Liver (tissue), 3 donors: ENCODE data around the gene VASH2.

Experiments
- CTCF ChIP-seq: fragments of 150-350 bp; IDR thresholded peaks from 2 replicates; pipeline ENCODE4 v1.5.1; 2017; ENCODE audit warnings: improper control_type of control experiment, low read depth, low read length; ENCODE audit not compliant: missing input control
- HNF4A ChIP-seq, 2 donors: conservative IDR thresholded peaks; 2 replicates each; pipeline ENCODE4 v1.6.1; 2016; ENCODE audit warnings: antibody characterized with exemption in 2 of 2, mild to moderate bottlenecking in 2 of 2
- MAX ChIP-seq: IDR thresholded peaks from 2 replicates; pipeline ENCODE4 v1.6.1; 2016; ENCODE audit warnings: antibody characterized with exemption
- RAD21 ChIP-seq, 2 donors: IDR thresholded peaks; 2 replicates each; pipeline ENCODE4 v1.6.1; 2016; ENCODE audit warnings: antibody characterized with exemption in 2 of 2, mild to moderate bottlenecking in 2 of 2
- REST ChIP-seq: IDR thresholded peaks from 2 replicates; pipeline ENCODE4 v1.6.1; 2016; ENCODE audit warnings: antibody characterized with exemption, mild to moderate bottlenecking
- RXRA ChIP-seq, 2 donors: IDR thresholded peaks; 2 replicates each; pipeline ENCODE4 v1.6.1; 2017 to 2018; ENCODE audit warnings: antibody characterized with exemption in 2 of 2, mild to moderate bottlenecking in 1 of 2
- SP1 ChIP-seq: IDR thresholded peaks from 2 replicates; pipeline ENCODE4 v1.6.1; 2018; ENCODE audit warnings: antibody characterized with exemption, mild to moderate bottlenecking
- TAF1 ChIP-seq: conservative IDR thresholded peaks from 2 replicates; pipeline ENCODE4 v1.6.1; 2016; ENCODE audit warnings: antibody characterized with exemption, mild to moderate bottlenecking
- YY1 ChIP-seq: IDR thresholded peaks from 2 replicates; pipeline ENCODE4 v1.6.1; 2016; ENCODE audit warnings: antibody characterized with exemption, mild to moderate bottlenecking
- ZBTB33 ChIP-seq: IDR thresholded peaks from 2 replicates; pipeline ENCODE4 v1.6.1; 2016; ENCODE audit warnings: antibody characterized with exemption
- donor health status: healthy.
- donor health status: healthy.

GRCh38 chr1:212943393-212943710 lies 7.0 kb upstream of the VASH2 start:
- TF ChIP-seq CTCF (no peak), REST (no peak), YY1 (no peak), MAX (no peak), ZBTB33 (no peak), TAF1 (no peak), RAD21 (IDR thresholded peaks at IDR 0.05) (no peak), SP1 (no peak), HNF4A (conservative IDR thresholded peaks at IDR 0.05) (no peak), RXRA (IDR thresholded peaks at IDR 0.05) (no peak)
